NOMO-1 treated with DMSO at 0.1 percent for 48 hours (cell line): ENCODE results near the gene PLAGL2.
A peak's percentile ranks its signal among the peaks of the same experiment; 100 is the strongest.
"Not testable (repeated sequence)": the region's sequence is repeated elsewhere in the genome, so short reads cannot be mapped to it uniquely, and the experiment has no call there.

Source experiments
- DNase-seq: peaks from one replicate; lab custom pipeline; 2025; ENCODE audit not compliant: unreplicated experiment; lab: John Stamatoyannopoulos, UW

The PLAGL2 gene, protein sequence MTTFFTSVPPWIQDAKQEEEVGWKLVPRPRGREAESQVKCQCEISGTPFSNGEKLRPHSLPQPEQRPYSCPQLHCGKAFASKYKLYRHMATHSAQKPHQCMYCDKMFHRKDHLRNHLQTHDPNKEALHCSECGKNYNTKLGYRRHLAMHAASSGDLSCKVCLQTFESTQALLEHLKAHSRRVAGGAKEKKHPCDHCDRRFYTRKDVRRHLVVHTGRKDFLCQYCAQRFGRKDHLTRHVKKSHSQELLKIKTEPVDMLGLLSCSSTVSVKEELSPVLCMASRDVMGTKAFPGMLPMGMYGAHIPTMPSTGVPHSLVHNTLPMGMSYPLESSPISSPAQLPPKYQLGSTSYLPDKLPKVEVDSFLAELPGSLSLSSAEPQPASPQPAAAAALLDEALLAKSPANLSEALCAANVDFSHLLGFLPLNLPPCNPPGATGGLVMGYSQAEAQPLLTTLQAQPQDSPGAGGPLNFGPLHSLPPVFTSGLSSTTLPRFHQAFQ

DNA sequence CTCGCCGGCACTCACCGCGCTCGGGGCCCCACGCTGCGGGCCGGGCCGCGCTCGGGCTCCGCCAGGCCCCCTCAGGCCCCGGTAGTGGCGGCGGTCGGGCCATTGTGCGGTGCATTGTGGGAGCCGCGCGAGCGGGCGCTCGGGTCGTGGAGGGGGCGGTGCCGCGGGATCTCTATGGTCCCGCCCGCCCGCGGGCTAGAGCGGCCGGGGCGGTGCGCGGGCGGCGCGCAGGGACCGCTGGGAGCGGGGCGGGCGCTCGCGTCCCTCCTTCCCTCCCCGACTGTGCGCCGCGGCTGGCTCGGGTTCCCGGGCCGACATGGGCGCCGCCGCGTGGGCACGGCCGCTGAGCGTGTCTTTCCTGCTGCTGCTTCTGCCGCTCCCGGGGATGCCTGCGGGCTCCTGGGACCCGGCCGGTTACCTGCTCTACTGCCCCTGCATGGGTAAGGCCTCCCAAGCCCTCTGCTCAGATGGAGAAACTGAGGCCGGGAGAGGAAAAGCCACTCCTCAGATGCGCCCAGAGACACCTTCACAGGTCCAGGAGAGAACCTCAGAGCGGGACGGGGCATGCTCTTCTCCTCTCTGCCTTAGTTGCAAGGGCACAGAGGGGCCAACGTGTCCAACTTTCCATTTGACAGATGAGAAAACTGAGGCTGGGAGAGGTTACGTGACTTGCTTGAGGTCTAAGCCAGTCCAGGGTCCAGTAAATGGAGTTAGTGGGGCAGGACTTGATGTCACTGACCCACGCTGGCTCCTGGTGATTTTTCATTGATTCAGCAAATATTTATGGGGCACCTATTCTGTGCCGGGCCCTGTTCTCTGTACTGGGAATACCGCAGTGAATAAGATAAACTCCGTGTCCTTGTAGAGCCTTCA is at the start of gene PLAGL2, which contains the start of gene POFUT1:
Gene PLAGL2, minus strand, starts transcription at position 118 of the 873 bp plus-strand sequence. CDS start 5,565 bp downstream, outside the sequence.
Gene POFUT1, plus strand, starts transcription at position 255 of the 873 bp plus-strand sequence. Its CDS starts 62 bp downstream, at position 317.
- DNase-seq = peak; percentile 80

GRCh38 chr20:32252189-32252588 is 44.6 kb upstream of the PLAGL2 start:
- DNase-seq = no peak

DNA sequence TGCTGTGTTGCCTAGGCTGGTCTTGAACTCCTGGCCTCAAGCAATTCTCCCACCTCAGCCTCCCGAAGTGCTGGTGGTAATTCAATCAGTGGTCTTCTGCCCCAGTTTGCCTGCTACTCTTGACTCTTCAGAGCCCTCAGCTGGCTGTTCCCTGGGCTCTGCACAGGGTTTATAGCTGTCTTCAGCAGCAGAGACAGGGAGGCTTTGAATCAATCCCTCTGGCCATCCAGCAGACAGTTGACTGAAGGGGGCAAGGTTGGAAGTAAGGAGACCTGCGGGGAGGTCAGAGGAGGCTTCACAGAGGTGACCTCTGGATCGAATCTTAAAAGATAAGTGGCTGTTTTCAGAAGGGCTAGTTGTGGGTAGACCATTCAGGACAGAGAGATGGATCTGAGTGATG is 43.9 kb upstream of the PLAGL2 start:
- no peak for DNase-seq

DNA sequence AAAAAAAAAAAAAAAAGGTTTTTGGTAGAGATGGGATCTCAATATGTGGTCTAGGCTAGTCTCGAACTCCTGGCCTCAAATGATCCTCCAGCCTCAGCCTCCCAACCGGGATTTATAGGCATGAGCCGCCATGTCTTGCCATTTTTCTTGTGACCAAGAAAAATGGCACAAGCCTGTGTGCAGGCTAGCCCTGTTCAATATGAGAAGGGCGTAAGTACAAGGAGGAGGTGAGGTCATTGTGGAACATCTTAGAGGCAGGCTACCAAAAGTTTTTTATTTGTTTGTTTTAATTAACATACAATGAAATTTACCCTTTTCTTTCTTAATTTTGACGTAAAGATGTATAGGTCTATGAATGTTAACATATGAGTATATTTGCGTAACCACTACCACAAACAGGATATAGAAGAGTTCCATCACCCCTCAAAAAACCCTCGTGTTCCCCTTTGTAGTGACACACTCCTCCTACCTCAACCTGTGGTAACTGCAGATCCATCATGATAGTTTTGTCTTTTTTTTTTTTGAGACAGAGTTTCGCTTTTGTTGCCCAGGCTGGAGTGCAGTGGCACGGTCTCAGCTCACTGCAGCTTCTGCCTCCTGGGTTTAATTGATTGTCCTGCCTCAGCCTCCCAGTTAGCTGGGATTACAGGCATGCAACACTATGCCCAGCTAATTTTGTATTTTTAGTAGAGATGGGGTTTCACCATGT is 41.6 kb upstream of the PLAGL2 start:
- peak; percentile 85 for DNase-seq

DNA sequence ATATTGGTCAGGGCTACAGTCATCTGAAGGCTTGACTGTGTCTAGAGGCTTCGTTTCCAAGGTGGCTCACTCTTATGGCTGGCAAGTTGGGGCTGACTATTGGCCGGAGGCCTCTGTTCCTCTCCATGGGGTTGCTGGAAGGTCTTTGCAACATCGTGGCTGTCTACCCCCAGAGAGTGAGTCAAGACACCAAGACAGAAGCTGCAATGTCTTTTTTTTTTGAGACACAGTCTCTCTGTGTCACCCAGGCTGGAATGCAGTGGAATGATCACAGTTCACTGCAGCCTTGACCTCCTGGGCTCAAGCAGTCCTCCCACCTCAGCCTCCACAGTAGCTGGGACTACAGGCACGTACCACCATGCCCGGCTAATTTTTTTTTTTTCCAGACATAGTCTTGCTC is 40.5 kb upstream of the PLAGL2 start:
- DNase-seq = no peak

GRCh38 chr20:32246208-32246607 is 38.7 kb upstream of the PLAGL2 start:
- DNase-seq = not testable (repeated sequence)

GRCh38 chr20:32244959-32245358 is 37.4 kb upstream of the PLAGL2 start:
- no peak for DNase-seq

- DNase-seq = no peak
These were observed 36.7 kb upstream of the PLAGL2 start for GRCh38 chr20:32244150-32244823.

GRCh38 chr20:32241807-32242206 is 34.3 kb upstream of the PLAGL2 start:
- DNase-seq = no peak

GRCh38 chr20:32240205-32240604 is 32.7 kb upstream of the PLAGL2 start:
- no peak for DNase-seq

DNA sequence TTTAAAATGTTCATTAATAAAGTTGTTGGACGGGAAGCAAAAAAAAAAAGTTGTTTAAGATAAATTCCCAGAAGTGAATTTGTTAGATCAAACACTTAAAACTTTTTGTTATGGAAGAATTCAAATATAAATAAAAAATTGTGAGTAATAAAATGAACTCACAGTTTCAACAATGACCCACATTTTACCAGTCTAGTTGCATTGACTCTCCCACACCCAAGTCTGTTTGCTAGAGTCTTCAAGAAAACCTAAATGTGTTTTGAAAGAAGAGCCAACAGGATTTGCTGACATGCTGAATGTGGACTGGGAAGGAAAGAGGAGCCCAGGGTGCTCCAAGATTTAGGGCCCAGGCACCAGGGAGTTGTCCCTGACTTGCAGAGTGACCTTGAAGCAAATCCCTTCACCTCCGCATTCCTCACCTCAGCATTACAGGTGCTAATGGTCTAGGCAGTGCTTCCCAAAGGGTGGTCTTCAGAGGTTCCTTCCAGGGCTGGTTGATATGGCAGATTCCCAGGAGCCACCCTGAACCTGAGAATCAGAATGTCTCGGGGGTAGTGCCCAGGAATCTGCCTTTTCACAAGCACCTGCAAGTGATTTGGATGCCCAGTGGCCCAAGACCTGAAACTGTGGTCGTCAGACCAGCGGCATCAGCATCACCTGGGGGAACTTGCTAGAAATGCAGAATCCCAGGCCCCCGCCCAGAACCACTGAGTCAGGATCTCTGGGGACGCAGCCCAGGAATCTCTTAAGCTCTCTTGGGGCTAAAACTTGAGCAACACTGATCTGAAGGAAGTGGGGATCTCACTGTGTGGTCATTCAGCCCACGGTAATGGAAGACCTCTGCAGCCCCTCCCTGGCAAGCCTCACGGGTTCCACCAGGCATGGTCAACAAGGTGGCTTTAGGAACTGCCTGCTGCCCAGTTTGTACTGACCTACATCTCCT is 31.2 kb upstream of the PLAGL2 start:
- no peak for DNase-seq

GRCh38 chr20:32237419-32237818 is 29.9 kb upstream of the PLAGL2 start:
- DNase-seq = no peak

DNA sequence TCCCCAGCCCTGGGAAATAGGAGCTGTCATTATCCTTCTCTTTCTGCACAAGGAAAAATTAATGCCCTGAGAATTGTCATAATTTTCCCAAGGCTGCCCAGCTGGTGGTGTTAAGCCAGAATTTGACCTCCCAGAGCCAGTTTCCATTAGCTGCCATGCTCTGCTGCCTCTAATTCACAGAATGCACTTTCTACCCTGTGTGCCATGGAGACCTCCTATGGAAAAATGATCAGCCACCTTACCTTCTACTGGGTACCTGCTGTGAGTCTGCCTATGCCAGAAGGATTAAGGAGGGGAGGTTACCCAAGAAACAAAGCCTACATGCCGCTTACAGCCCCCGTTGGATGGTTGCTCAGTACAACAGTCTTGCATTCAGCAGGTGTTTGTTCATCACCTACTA is 29.3 kb upstream of the PLAGL2 start:
- DNase-seq = no peak

DNA sequence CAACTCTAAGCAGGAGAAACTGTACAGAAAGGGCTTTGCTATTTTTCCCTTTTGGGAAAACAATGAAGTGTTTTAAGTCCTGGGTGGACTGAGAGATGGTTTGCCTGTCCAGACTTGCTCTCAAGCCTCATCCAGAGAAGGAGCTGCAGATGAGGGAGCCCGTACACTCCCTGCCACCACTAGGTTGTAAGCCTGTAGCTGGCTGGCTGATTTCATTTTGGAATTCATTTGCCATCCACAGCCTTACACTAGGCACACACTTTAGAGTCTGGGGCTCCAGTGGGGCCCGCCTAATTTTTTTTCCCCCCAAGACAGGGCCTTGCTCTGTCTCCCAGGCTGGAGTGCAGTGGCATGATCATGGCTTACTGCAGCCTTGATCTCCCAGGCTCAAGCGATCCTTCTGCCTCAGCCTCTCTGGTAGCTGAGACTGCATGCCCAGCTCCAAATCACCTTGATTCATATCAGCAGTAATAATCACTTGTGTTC is 28.5 kb upstream of the PLAGL2 start:
- DNase-seq = no peak

- DNase-seq = no peak
These were observed 27.9 kb upstream of the PLAGL2 start for GRCh38 chr20:32235331-32236047.

GRCh38 chr20:32234135-32234808 is 26.7 kb upstream of the PLAGL2 start:
- peak; percentile 71 for DNase-seq

DNA sequence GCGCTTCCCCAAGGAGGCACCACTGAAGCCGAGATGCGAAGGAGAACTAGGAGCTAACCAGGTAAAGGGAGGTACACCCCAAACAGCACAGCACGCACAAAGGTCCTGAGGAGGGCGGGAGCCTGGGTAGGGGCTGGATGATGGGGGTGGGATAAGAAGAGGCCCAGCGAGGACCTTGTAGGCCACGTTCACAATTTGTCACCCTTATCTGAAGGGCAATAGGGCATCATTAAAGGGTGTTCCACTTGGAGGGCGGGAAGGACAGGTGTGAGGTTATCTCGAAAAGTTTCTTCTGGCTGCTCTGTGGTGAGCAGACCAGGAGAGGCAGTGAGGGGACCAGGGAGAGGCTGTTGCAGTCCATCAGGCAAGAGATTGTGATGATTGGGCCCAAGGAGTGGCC is 25.7 kb upstream of the PLAGL2 start:
- no peak for DNase-seq

GRCh38 chr20:32232326-32232886 is 24.9 kb upstream of the PLAGL2 start:
- no peak for DNase-seq
